Measurements from ENCODE around the gene C19orf18. TPM values are rescaled to one million over a fixed set of nuclear protein-coding genes. Genes with fewer than 3 reads are reported as not detected.

C19orf18 gene
- polyA plus RNA-seq, 1 donor (not counting 4 experiments of a cell fraction or from before 2014, with no cell fraction given): 0.59 TPM

GRCh38 chr19:57978586-57979289 lies 4.4 kb upstream of the C19orf18 start:
- peaks cover 47% of the 10 kb centered on the region for H3K9me3 ChIP-seq (ENCODE audit: control insufficient read depth, low read depth, low read length)
- DNase-seq (ENCODE audit: low read depth, low spot score) (no peak), FAIRE-seq (no peak)
- H3K4me3 ChIP-seq (ENCODE audit: control insufficient read depth in 2 of 3, extremely low read depth in 1 of 3, insufficient read depth in 2 of 3, low read depth in 1 of 3, low read length in 3 of 3): no peak overlapping the region
- H3K27me3 ChIP-seq (ENCODE audit: control insufficient read depth, extremely low read depth, insufficient read depth, low read length): no peaks in the 10 kb centered on the region
- H3K9ac ChIP-seq (ENCODE audit: control insufficient read depth, extremely low read depth, insufficient read depth, low read length): no peak overlapping the region
- H3K4me1 ChIP-seq (ENCODE audit: control insufficient read depth, extremely low read depth, insufficient read depth, low read length): no peaks in the 10 kb centered on the region
- H3K4me2 ChIP-seq (ENCODE audit: control insufficient read depth, extremely low read depth, insufficient read depth, low read depth, low read length): no peak overlapping the region
- no peaks in the 10 kb centered on the region for H4K20me1 ChIP-seq (ENCODE audit: control insufficient read depth, extremely low read depth, insufficient read depth, low read length)
- dilution Hi-C loops (cut with MboI; ENCODE audit: extremely low pct_ligation_motif_present, low sequenced_read_pairs): no loop called here
- H3K27ac ChIP-seq (ENCODE audit: control insufficient read depth, insufficient read depth, low read length): no peak overlapping the region
- peaks cover 7 to 14% of the 10 kb centered on the region in 2 experiments for H3K36me3 ChIP-seq (ENCODE audit: control insufficient read depth in 2 of 2, extremely low read depth in 1 of 2, insufficient read depth in 2 of 2, low read length in 2 of 2)
- TF ChIP-seq CTCF (optimal IDR thresholded peaks at IDR 0.05 in 1 of 3, IDR thresholded peaks at IDR 0.05 in 1 of 3, conservative IDR thresholded peaks at IDR 0.05 in 1 of 3; ENCODE audit: extremely low read depth in 1 of 3, insufficient read depth in 2 of 3, low read length in 3 of 3) (no peak), EZH2 (IDR thresholded peaks at IDR 0.05; ENCODE audit: low read length) (no peak)
- no peak overlapping the region for H2AFZ ChIP-seq (ENCODE audit: control insufficient read depth, low read length)
- H3K79me2 ChIP-seq (ENCODE audit: control insufficient read depth, insufficient read depth, low read length): no peaks in the 10 kb centered on the region
- H3K9me1 ChIP-seq (ENCODE audit: control insufficient read depth, extremely low read depth, insufficient read depth, low read length): no peaks in the 10 kb centered on the region

GRCh38 chr19:57964761-57965160 lies 9.6 kb downstream of the C19orf18 start:
- H3K4me3 ChIP-seq (ENCODE audit: control insufficient read depth in 2 of 3, extremely low read depth in 1 of 3, insufficient read depth in 2 of 3, low read depth in 1 of 3, low read length in 3 of 3): no peak overlapping the region
- FAIRE-seq (no peak), DNase-seq (ENCODE audit: low read depth, low spot score) (no peak)
- no peaks in the 10 kb centered on the region for H4K20me1 ChIP-seq (ENCODE audit: control insufficient read depth, extremely low read depth, insufficient read depth, low read length)
- no peak overlapping the region for H2AFZ ChIP-seq (ENCODE audit: control insufficient read depth, low read length)
- H3K4me2 ChIP-seq (ENCODE audit: control insufficient read depth, extremely low read depth, insufficient read depth, low read depth, low read length): no peak overlapping the region
- TF ChIP-seq EZH2 (IDR thresholded peaks at IDR 0.05; ENCODE audit: low read length) (no peak), CTCF (optimal IDR thresholded peaks at IDR 0.05 in 1 of 3, IDR thresholded peaks at IDR 0.05 in 1 of 3, conservative IDR thresholded peaks at IDR 0.05 in 1 of 3; ENCODE audit: extremely low read depth in 1 of 3, insufficient read depth in 2 of 3, low read length in 3 of 3) (no peak)
- no peaks in the 10 kb centered on the region for H3K36me3 ChIP-seq (ENCODE audit: control insufficient read depth in 2 of 2, extremely low read depth in 1 of 2, insufficient read depth in 2 of 2, low read length in 2 of 2)
- H3K4me1 ChIP-seq (ENCODE audit: control insufficient read depth, extremely low read depth, insufficient read depth, low read length): no peaks in the 10 kb centered on the region
- H3K9me1 ChIP-seq (ENCODE audit: control insufficient read depth, extremely low read depth, insufficient read depth, low read length): no peaks in the 10 kb centered on the region
- H3K27ac ChIP-seq (ENCODE audit: control insufficient read depth, insufficient read depth, low read length): no peak overlapping the region
- H3K27me3 ChIP-seq (ENCODE audit: control insufficient read depth, extremely low read depth, insufficient read depth, low read length): no peaks in the 10 kb centered on the region
- H3K9me3 ChIP-seq (ENCODE audit: control insufficient read depth, low read depth, low read length): peaks cover 5% of the 10 kb centered on the region
- dilution Hi-C loops (cut with MboI; ENCODE audit: extremely low pct_ligation_motif_present, low sequenced_read_pairs): no loop called here
- H3K79me2 ChIP-seq (ENCODE audit: control insufficient read depth, insufficient read depth, low read length): no peaks in the 10 kb centered on the region
- no peak overlapping the region for H3K9ac ChIP-seq (ENCODE audit: control insufficient read depth, extremely low read depth, insufficient read depth, low read length)
